LNCAP (cell line): Measurements from ENCODE around the gene GRIA3.

Source experiments
- CTCF ChIP-seq: fragments of 450-650 bp; IDR thresholded peaks from 2 replicates; pipeline ENCODE4 v1.5.1; 2017; ENCODE audit warnings: mild to moderate bottlenecking

GRIA3 gene

GRCh38 chrX:123184219-123184865, at the start of gene GRIA3:
Gene GRIA3 (plus strand): TSS chrX:123184278. CDS start chrX:123184536, 258 bp downstream.
- no peak for TF ChIP-seq CTCF

- TF ChIP-seq CTCF = no peak
These were observed 45.6 kb upstream of the GRIA3 start for GRCh38 chrX:123138473-123138872.

- no peak for TF ChIP-seq CTCF
These were observed 43.6 kb upstream of the GRIA3 start for GRCh38 chrX:123140454-123140853.

GRCh38 chrX:123140904-123141303, 43.2 kb upstream of the GRIA3 start:
- no peak for TF ChIP-seq CTCF

- TF ChIP-seq CTCF = no peak
These were observed 30.2 kb upstream of the GRIA3 start for GRCh38 chrX:123153846-123154335.

- TF ChIP-seq CTCF = no peak
These were observed 28.8 kb upstream of the GRIA3 start for GRCh38 chrX:123155327-123155726.

- no peak for TF ChIP-seq CTCF
These were observed 26.5 kb upstream of the GRIA3 start for GRCh38 chrX:123157586-123157985.

GRCh38 chrX:123159403-123159802, 24.7 kb upstream of the GRIA3 start:
- no peak for TF ChIP-seq CTCF
